Measurements from ENCODE around the gene MAEA.
A peak's percentile ranks its signal among the peaks of the same experiment; 100 is the strongest.

Gene MAEA

GRCh38 chr4:1243451-1244080, 46.1 kb upstream of the MAEA start:
- no peak overlapping the region for H3K4me3 ChIP-seq (ENCODE audit: low read depth, low read length)
- peak; percentile 52; the same call in 1 of the 2 replicates for TF ChIP-seq CTCF (IDR thresholded peaks at IDR 0.05; ENCODE audit: borderline replicate concordance, insufficient read depth, low read depth, low read length)

- TF ChIP-seq CTCF (IDR thresholded peaks at IDR 0.05; ENCODE audit: borderline replicate concordance, insufficient read depth, low read depth, low read length) = no peak
- no peak overlapping the region for H3K4me3 ChIP-seq (ENCODE audit: low read depth, low read length)
These were observed 45.4 kb upstream of the MAEA start for GRCh38 chr4:1244081-1244977.

- TF ChIP-seq CTCF (IDR thresholded peaks at IDR 0.05; ENCODE audit: borderline replicate concordance, insufficient read depth, low read depth, low read length) = no peak
- H3K4me3 ChIP-seq (ENCODE audit: low read depth, low read length) = no peak overlapping the region
These were observed 44.7 kb upstream of the MAEA start for GRCh38 chr4:1244978-1245471.

- no peak for TF ChIP-seq CTCF (IDR thresholded peaks at IDR 0.05; ENCODE audit: borderline replicate concordance, insufficient read depth, low read depth, low read length)
- H3K4me3 ChIP-seq (ENCODE audit: low read depth, low read length) = no peak overlapping the region
These were observed 44.1 kb upstream of the MAEA start for GRCh38 chr4:1245481-1246051.

GRCh38 chr4:1246111-1246881, 43.4 kb upstream of the MAEA start:
- H3K4me3 ChIP-seq (ENCODE audit: low read depth, low read length) = peak overlapping the region; percentile 83

More at GRCh38 chr4:1246111-1246881, 43.4 kb upstream of the MAEA start:
- TF ChIP-seq CTCF (IDR thresholded peaks at IDR 0.05; ENCODE audit: borderline replicate concordance, insufficient read depth, low read depth, low read length) = no peak
